Activated CD8-positive, alpha-beta memory T cell treated with anti-CD3 and anti-CD28 coated beads for 1 hour (primary cell): ENCODE data around the gene KCNQ1OT1.

Experiments used
- DNase-seq, 2 donors: peaks; one replicate each; pipeline ENCODE4 v3.0.0-alpha.2; 2020; ENCODE audit warnings: low read depth in 1 of 2; ENCODE audit errors: extremely low read depth in 1 of 2

Gene KCNQ1OT1

DNA sequence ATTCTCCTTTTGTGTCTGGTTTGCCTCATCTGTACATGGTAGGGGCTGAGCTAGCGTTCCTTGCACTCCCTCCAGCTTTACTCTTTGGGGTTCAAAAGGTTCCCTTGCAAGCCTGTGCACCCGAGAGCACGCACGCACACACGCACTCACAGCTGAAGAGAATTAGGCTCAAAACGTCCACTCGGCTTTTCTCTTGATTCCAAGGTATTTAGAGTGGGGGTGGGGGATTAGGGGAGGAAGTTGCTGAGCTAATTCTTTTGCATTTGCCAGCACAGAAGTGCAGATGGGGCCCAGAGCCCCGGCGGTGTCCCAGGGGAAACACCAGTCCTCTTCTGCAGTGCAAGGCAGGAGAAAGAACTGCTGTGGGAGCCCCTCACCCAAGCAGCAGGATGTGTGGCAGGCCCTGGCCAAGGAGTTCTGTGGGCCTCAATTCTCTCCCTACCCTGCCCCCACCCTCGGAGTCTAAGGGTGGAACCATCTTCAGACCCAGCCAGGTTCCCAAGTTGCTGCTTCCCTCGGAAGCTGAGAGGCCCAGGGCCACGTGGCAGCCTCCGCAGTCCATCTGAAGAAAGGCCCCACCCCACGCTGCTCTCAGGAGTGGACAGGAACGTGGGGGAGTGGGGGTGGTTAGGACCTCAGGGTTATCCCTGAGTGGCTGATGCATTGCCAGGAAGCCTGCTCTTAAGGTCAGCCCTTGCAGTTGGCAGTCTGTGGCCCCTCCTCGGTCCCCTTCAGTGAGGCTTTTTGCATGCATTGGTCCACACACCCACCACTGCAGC, 3.8 kb upstream of the KCNQ1OT1 start:
- no peak for DNase-seq

DNA sequence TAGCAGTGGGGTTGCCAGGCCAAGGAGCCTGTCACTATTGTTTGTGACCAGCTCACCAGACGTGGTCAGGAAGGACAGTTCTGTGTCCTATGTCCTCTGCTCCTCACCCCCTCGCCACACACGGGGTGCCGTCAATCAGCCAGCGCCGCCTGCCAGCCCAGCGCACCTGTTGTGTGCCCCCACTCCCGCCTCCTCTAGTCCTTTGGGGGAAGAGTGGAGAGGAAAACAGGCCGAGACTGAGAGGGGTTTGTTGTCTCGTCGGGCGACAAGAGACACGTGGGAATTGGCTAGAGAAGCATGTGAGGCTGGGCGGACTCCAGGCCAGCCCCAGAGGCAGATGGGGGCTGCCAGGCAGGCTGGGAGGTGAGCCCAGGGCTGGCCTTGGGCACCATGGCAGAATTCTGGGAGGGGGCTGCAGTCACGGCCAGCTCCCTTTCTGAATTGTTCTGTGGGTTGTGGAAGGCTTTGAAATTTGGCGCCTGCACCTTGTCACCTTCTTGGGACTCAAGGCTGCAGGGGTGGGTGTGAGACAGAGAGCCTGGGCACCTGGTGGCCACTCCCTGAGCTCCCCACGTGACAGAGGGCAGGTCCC, 3.1 kb upstream of the KCNQ1OT1 start:
- no peak for DNase-seq

DNA sequence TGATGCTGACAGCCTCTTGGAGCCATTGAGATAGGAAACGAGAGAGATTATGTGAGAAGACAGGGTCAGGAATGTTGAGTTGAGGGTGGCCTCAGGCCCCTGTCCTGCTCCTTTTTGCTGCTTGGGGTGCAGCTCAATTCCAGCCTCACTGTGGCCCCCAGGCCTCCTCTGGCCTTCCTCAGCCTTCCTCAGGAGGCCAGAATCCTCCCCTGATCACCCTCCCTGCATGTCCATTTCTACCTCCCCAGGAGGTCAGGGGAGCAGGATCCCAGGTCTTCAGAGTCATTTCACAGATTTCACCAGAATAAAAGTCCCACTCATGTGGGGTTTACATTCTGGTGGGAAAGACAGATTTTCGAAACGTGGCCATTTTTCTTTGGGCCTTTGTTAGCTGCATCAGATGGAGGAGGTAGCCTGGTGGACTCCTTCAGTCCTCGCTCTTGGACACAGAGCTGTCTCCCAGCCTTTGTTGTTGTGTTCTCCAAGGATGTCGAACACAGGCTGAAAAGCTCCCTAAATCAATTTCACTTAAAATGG, 2.2 kb upstream of the KCNQ1OT1 start:
- no peak for DNase-seq

DNA sequence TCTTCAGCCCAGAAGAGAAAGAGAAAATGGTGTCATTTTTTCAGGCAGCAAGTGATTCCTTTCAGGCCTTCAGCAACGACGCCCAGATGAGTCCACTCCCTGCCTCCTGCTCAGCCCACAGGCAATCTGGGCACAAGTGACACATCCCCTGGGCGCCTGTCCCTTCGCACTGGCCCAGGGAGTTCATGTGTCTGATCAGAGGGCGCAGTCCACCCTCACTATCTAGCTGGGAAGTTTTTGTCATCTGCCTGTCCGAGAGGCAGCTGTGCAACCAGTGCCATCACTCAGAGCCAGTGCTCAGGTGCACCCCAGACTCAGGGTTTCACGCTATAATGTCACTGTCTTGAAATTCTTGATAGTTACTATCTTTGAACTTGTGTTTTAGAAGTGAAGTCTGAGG, 1.4 kb upstream of the KCNQ1OT1 start:
- DNase-seq: no peak

DNA sequence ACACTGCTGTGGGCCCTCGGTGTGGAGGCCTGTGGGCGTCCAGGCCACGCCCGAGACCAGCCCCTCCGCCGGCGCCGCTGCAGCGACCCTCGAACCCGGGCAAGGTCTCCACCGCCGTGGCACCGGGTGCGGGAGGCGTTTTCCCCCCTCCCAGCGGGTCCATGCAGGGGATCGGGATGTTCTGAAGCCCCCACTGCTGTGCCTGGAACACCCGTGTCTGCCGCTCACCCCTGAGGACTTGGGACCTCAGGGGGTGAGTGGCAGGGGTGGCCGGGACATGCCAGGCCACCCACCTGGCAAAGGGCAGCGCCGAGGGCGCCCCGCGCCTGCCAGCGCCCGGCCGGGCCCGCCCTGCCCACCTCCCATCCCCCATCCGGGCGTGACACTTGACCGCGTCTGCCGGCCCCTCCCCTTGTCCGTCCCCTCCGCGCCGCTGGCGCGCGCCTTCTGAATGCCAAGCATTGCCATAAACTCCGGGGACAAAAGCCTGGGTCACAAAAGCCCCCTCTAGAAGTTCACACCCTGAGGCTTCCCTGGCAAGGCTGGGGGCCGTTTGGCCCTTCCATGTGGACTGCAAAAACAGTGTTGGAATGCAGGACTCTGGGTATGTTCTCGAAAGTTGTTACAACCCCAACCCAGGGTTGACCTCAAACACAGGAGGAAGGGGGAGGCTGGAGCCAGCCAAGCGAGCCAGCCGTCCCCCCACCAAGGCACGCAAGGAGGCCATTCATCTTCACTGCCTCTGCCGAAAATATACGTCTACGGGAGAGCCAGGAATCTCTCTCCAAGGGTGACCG, 819 bp upstream of the KCNQ1OT1 start:
- no peak for DNase-seq

DNA sequence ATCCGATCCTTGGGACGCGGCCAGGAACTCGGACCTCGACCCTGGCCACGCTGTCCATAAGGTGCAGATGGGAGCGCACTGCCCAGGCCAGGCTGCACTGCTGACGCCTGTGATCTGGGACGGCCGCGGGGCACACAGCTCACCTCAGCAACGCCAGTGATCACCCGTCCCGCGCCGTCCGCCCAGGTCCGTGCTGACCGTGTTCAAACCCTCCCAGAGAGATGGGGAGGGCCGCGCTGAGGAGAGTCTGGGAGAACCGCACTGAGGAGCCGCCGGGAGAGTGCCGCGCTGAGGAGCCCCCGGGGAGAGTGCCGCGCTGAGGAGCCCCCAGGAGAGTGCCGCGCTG, 636 bp downstream of the KCNQ1OT1 start:
- no peak for DNase-seq

DNA sequence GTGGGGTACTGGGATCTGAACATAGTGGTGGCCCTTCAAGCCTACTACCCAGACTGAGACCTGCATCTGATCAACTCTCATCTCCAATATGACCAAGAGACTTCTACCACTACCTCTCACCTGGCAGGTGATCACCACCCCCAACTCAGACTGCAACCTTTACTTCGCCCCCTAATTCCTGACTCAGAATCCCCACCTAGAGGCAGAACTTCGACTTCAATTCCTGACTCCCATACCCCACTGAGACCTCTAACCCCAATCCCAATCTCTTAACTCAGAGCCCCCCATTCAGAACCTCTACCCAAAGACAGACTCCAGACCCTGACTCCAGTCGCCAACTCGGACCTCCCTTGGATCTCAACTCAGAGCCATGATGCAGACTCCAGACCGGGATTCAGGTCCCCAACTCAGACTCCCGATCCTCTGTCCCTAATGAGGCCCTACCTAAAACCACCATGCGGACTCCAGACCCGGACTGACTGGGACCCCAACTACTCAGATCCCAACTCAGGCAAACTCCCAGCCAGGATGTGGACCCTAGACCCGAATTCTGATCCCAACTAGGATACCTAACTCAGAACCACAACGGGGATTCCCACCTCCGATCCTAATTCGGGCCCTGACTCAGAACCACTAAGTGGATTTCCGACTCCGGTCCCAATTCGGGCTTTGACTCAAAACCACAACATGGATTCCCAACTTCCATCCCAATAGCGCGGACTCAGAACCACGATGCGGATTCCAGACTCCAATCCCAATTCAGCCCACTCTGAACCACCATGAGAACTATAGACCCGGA, 1.2 kb downstream of the KCNQ1OT1 start:
- no peak for DNase-seq

DNA sequence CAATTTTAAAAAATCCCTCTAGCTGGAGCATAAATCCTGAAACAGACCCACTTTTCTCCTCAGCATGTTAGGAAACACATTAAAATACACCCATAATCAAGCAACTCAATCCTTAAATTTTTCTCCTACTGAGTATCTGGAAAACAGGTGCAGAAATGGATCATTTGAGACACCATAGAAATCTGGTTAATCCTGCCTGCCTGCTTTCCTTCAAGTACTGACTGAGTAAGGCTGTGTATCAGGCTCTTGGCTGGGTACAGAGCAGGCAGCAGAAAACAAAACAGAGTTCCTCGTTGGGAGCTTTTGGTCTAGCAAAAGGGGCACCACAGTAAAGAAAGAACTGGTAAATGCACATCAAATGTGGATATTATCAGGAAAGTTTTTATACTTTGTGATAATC, 1.9 kb downstream of the KCNQ1OT1 start:
- DNase-seq: no peak

DNA sequence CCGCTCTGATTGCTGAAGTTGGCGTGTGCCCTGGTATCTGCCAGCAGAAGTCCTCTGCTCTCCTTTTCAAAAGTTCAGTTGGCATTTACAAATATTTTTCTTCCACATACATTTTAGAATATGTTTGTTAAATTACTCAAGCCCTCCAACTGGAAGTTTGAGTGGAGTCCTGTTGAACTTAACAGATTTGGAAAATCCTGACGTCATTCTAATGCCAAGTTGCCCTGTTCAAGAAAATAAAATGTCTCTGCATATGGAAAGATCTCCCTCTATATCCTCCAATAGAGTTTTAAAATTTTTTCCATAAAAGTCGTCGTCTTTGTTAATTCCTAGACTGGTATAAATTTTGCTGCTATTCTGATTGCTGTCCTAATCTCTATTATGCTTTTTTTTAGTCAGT, 3.3 kb downstream of the KCNQ1OT1 start:
- DNase-seq: no peak

DNA sequence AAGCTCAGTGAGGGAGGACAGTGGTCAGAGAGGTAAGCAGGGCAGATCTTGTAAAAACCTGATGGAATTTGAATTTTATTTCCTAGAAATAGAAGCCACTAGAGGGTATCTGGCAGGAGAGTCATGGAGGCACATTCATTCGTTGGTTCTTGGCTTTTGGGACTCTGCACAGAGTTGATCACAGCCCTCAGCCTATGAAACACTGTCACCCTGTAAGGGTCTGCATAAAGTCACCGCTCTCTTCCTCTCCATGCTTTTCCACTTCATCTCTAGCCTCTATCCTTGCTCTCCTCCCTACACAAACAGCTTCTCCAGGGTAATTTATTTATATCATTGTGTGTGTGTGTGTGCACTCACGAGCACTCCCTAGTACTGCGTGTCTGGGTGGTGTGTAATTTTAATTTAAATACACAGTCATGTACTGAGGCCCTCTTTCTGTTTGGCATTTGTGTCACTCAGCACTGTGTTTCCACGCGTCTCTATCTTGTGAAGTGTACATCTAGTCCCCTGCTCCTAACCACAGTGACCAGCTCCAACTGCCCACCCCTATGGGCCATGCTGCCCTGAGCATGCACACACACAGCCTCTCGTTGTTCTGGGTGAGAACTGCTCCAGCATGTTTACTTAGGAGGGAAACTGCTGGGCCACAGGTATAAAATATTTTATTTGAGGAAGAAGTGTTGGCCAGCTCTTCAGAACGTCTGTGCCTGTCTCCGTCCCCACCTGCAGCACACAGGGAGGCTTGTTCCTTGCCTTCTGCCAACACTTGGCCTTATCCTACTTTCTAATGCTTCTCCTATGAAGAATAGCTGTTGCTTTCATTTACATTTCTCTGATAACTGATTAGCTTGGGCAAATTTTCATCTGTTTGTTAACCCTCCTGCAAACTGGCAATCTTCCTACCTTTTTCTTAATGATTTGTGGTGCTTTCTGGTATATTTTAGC, 4.5 kb downstream of the KCNQ1OT1 start:
- no peak for DNase-seq

DNA sequence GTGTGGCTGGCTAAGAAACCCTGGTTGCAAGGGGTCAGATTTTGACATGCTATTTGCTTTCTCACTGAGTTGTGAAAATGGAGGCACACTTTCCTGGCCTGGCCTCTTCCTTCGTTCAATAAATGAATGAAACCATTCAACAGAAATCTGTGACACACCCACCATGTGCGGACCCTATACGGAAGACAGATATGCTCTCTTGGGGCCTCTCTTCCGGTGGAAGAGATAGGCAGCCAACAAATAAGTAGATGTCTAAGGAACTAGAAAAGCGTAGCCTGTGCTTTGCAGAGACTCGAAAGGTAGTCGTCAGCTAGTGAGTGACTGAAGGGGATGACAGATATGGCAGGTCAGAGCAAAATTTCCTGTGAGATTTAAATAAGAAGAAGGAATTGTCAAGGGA, 5.3 kb downstream of the KCNQ1OT1 start:
- no peak for DNase-seq

DNA sequence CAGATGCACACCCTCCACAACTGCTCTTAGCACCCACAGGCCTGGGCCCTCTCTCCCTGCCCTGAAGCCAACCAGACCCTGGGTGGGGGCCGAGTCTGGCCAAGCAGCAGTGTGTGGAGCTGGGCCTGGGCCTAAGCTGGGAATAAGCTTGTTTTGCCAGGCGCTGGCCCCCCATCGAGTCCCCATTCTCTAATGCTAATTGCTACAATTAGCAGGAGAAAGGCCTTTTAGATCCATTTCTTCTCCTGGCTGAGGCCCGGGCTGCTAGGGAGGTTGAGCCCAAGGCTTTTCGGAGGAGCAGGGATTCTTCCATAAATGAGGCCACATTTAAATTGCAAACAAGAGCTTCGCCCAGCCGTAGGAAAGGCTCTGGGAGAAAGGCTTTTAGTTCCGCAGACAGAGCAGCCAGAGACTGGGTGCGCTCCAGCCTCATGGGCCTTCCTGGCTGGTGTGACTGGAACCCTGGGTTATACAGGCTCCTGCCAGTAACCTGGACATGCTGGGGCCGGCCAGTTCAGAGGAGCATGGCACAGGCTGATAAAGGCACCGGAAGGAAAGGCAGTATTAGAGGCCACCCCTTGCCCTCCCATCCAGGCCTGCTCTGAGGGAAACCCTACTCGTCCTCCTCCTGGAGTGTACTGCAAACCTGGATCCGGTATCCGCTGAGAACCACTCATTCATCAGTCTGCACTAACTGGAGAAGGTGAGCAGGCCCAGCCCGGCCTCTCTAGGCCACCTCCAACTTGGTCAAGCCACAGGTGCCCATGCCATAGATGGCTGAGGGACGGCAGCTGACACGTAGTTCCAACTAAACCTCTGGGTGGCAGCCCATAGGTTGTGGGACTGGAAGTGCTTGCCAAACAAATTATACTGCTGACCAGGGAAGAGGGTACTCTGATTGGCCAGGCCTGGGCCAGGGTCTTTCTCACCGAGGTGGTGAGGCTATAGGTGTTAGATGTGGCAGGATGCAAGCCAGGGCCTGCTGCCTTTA, 6.2 kb downstream of the KCNQ1OT1 start:
- no peak for DNase-seq

DNA sequence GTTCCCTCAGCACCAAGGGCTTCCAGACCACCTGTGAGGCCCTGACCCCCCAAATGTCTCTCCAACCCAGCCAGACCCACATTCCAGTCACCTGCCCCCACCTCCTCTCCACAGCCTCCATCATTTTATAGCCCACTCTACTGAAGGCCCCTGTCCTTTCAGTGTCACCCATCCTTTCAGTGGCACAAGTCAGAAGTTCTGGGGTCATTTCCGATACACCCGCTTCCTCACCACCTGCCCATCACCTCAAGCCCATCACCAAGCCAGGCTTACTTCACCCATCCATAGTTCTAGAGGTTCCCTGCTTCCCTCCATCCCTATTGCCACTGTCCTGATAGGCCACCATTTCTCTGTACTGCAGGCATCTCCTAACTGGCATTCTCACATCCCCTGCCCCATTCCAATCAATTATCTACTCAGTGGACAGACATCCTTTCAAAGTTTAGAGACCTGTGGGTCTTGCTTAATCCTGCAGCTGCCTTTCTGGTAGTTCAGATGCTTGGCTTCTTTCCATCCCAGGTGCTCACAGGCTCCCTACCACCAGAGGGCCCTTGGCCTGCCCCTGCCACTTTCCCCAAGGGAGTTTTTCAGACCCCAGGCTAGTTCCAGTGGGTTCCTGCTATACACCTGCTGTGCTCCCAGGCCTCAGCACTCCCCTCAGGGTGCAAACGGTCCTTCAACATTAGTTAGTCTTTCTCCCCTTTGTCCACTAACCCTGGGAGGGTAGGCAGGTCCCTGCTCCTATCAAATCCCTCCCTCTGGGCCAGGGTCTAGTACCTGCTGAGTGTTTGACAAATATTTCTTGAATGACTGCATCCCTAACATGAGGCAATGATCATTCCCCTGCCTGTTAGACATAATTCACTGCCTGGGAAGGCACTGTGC, 7.6 kb downstream of the KCNQ1OT1 start:
- DNase-seq: no peak

DNA sequence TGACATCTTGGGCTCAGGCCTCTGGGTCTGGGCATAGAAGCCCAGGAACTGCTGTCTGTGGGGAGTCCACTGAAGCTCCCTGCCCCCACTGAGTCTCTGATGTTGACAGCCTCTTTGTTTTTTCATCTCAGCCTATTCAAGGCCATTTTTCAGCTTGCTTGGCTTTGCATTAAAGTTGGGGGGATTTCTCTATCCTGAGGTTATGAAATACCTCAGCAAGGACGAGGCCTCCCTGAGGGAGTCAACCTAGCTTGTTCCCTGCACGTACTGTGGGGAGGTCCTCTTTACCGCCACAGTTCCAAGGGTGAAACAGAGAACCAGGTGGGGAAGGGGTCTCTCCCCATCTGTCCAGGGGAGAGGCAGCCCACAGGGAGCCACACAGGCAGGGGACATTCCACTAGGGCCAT, 8.4 kb downstream of the KCNQ1OT1 start:
- no peak for DNase-seq

DNA sequence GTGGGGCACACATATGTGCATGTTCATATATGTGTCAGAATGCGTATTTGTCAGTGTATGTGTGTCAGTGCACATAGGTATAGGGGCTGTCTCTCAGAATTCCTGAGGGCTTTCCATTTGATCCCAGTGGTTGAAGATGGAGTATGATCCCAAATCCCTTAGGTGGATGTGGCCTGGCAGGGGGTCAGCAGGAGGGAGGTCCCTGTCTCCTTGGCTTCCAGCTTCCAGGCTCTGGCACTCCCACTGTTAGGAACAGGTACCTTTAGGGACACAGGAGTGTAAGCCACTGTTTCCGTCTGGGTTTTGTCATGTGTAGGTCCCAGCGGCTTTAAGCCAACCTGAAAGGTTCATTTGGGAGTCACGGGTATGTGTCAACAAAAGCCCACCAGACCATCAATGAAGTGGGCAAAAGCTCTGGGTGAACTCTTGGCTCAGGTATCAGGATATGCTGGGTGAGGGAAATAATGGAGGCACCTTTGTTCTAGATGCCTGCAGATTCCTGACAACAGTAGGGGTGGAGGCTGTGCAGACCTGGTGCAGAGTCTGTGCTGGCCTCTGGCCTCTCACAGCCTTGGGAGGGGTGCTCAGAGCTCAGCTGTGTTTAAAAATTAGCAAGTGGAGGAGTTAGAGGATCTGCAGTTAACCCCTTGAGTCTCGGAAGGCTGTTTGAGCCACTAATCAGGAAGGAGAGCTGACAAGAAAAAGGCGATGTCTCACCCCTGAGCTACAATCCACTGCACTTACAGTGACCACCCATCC, 9.0 kb downstream of the KCNQ1OT1 start:
- no peak for DNase-seq

DNA sequence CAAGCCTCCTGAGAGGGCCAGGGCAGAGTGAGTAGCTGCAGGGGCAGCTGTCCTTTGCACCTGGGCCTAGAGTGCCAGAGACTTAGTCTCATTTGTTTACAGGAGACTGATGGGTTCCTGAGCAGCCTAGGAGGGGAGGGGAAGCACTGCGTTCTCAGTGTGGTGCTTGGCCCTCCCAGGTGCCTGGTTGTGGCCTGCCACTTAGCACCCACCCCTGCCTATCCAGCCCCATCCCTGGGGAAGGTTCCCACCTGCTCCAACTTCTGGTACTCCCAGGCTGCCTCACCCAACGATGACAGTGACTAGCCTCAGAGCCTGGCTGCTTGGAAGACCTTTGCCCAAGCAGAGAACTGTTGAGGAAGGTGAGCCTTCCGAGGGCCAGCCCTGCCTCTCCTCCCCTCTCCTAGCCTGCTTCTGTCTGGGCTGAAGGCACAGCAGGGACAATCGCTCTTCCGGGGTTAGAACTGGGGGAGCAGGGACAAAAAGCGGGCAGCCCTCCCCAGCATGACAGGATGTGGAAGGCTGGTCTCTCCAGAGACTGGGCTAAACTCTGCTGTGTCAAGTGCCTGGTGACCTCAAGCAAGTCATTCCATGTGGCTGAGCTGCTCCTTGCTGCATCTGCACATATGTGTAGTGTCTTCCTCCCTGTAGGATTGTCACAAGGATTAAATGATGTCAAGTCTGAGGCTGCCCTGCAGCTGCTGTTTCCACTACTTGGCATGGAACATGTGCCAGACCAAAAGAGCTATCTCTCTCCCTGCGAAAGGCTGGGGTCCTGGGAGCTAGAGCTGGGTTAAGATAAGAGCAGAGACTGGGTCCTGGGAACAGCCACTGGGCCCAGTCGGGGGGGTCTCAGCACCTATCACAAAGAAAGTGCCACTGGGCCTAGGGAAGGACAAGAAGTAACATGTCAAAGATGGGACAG, 9.9 kb downstream of the KCNQ1OT1 start:
- no peak for DNase-seq
